ENCODE data around the gene FMNL3. TPM values are rescaled to one million over a fixed set of nuclear protein-coding genes. Genes with fewer than 3 reads are reported as not detected.

FMNL3 gene
- total and polyA plus RNA-seq, 2 of the 8 experiments (the other 6 are each of a cell fraction or from before 2014, with no cell fraction given), result 8.6 to 29.0 TPM

GRCh38 chr12:49632401-49632800, 74.8 kb downstream of the FMNL3 start:
- Histone ChIP-seq H3K4ac (replicated peaks; ENCODE audit: insufficient read length, low read depth, low read length) (no peak overlapping the region), H3K27me3 (replicated peaks in 1 of 4; ENCODE audit: control insufficient read depth in 3 of 4, extremely low read depth in 1 of 4, insufficient read depth in 3 of 4, low read length in 3 of 4) (no peaks in the 10 kb centered on the region), H3K79me2 (ENCODE audit: control insufficient read depth in 1 of 2, insufficient read depth in 2 of 2, low read length in 2 of 2) (no peaks in the 10 kb centered on the region), H3K9ac (replicated peaks in 1 of 4; ENCODE audit: extremely low read depth in 1 of 4, low read depth in 3 of 4, low read length in 3 of 4) (no peak overlapping the region), H3K9me3 (ENCODE audit: insufficient read depth in 2 of 2, low read depth in 1 of 2, low read length in 1 of 2) (no peaks in the 10 kb centered on the region), H3K18ac (ENCODE audit: extremely low read depth, low read length) (no peak overlapping the region), H3K27ac (ENCODE audit: low read depth, low read length) (no peak overlapping the region), H2BK120ac (replicated peaks; ENCODE audit: low read depth, low read length) (no peak overlapping the region), H3K23ac (ENCODE audit: insufficient read length) (no peak overlapping the region), H2BK15ac (ENCODE audit: low read length) (no peak overlapping the region), H4K20me1 (replicated peaks in 1 of 2; ENCODE audit: control insufficient read depth in 1 of 2, insufficient read depth in 2 of 2, low read length in 2 of 2) (no peaks in the 10 kb centered on the region), H2AFZ (ENCODE audit: low read length) (no peak overlapping the region), H3K56ac (replicated peaks; ENCODE audit: insufficient read length, low read depth, low read length) (no peak overlapping the region), H3K23me2 (ENCODE audit: low read depth, low read length) (no peaks in the 10 kb centered on the region; the same call in 1 of the 2 replicates), H3K4me1 (replicated peaks in 1 of 4; ENCODE audit: control insufficient read depth in 3 of 4, insufficient read depth in 4 of 4, low read length in 3 of 4) (peaks cover 0 to 9% (median 5%) of the 10 kb centered on the region in 4 experiments; a peak in 5 of 7 replicates), H3K14ac (ENCODE audit: insufficient read length) (no peak overlapping the region), H3K79me1 (ENCODE audit: low read depth, low read length) (no peaks in the 10 kb centered on the region; the same call in 1 of the 2 replicates), H4K5ac (ENCODE audit: insufficient read length, low read depth, low read length) (no peak overlapping the region), H2BK20ac (ENCODE audit: low read length) (no peak overlapping the region), H3K4me2 (ENCODE audit: insufficient read depth in 1 of 2, low read depth in 2 of 2, low read length in 2 of 2) (no peak overlapping the region), H4K8ac (ENCODE audit: extremely low read depth, insufficient read depth, low read length) (no peak overlapping the region), H2AK5ac (ENCODE audit: low read depth, low read length) (no peak overlapping the region), H3K36me3 (ENCODE audit: control insufficient read depth in 2 of 4, insufficient read depth in 4 of 4, low read length in 3 of 4) (peaks cover 0 to 4% (median 1%) of the 10 kb centered on the region in 4 experiments; a peak in 2 of 8 replicates), H2BK12ac (ENCODE audit: low read depth, low read length) (no peak overlapping the region), H3K4me3 (ENCODE audit: extremely low read depth in 1 of 4, insufficient read depth in 2 of 4, low read depth in 3 of 4, low read length in 4 of 4) (no peak overlapping the region), H4K91ac (replicated peaks; ENCODE audit: insufficient read length, low read length) (no peak overlapping the region), H2BK5ac (ENCODE audit: low read depth, low read length) (no peak overlapping the region)
- no peak for FAIRE-seq
- CTCF ChIA-PET (ENCODE audit: partially characterized antibody), result interaction anchor here (0.6 to 9.4 kb wide), 9 partner anchors 8 to 219 kb away, joined by 3 to 58 read pairs (median 4); partner anchors contain the start of gene PRPF40B
- POLR2A ChIA-PET (ENCODE audit: partially characterized antibody), result interaction anchor here (1.1 to 2.6 kb wide), 5 partner anchors 20 to 109 kb away, joined by 3 to 19 read pairs (median 5); partner anchors contain the start of gene TMBIM6
- no peak for DNase-seq (ENCODE audit: low read depth in 1 of 2, low spot score in 2 of 2)
- 89% methylated on average over 9 of the region's 9 CpGs; no CpG with 5 or more reads in 1 of the 2 experiments for WGBS, 2 experiments (ENCODE audit: extremely low coverage in 1 of 2, insufficient coverage in 1 of 2, insufficient read length in 1 of 2, insufficient replicate concordance in 2 of 2, low coverage in 1 of 2, low lambda C conversion rate in 2 of 2, missing lambda C conversion rate in 1 of 2)
- no peak for TF ChIP-seq CTBP2 (IDR thresholded peaks at IDR 0.05; ENCODE audit: borderline replicate concordance, insufficient read depth, insufficient read length, low read length)
- TF ChIP-seq KDM1A (IDR thresholded peaks at IDR 0.05; ENCODE audit: borderline replicate concordance, low read length), result no peak
- TF ChIP-seq, protein P1, sequence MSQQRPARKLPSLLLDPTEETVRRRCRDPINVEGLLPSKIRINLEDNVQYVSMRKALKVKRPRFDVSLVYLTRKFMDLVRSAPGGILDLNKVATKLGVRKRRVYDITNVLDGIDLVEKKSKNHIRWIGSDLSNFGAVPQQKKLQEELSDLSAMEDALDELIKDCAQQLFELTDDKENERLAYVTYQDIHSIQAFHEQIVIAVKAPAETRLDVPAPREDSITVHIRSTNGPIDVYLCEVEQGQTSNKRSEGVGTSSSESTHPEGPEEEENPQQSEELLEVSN (IDR thresholded peaks at IDR 0.05), result no peak

Data from H1 (cell line).